AG04449 (cell line): ENCODE data around the gene NRN1L.

ENCODE experiments used
- CTCF ChIA-PET: fragments of 350-600 bp; formaldehyde crosslinking; extraction: SDS; loops from one replicate; lab custom pipeline; 2021; ENCODE audit warnings: antibody characterized with exemption; lab: Yijun Ruan, JAX
- POLR2A ChIA-PET: fragments of 400-600, 350-600 bp; formaldehyde crosslinking; extraction: SDS; loops from one replicate; lab custom pipeline; 2020; ENCODE audit warnings: antibody characterized with exemption, inconsistent platforms; lab: Yijun Ruan, JAX
- DNase-seq: peaks from one replicate; pipeline ENCODE4 v3.0.0-alpha.2; 2010; ENCODE audit warnings: low read depth, low spot score
- H3K4me3 ChIP-seq: 2 replicates; pipeline ENCODE4 v1.5.1; 2011; ENCODE audit warnings: low read depth, mild to moderate bottlenecking, control low read depth, low read length
- CTCF ChIP-seq: IDR thresholded peaks from one replicate; pipeline ENCODE4 v1.5.1; 2011; ENCODE audit warnings: mild to moderate bottlenecking, moderate library complexity, low read length, control low read depth, inconsistent platforms; ENCODE audit not compliant: insufficient read depth; ENCODE audit errors: missing control alignments

NRN1L gene

GRCh38 chr16:67928561-67929364, 44.1 kb downstream of the NRN1L start:
- DNase-seq: no peak
- POLR2A ChIA-PET: no interaction called here
- CTCF ChIA-PET: interaction anchor here (0.7 to 16.7 kb wide), 31 partner anchors 8 to 444 kb away, joined by 3 to 227 read pairs (median 4); partner anchors contain the start of genes NRN1L and PSMB10
- no peak overlapping the region for H3K4me3 ChIP-seq
- peak; percentile 94 for TF ChIP-seq CTCF

- no peak overlapping the region for H3K4me3 ChIP-seq
- TF ChIP-seq CTCF: no peak
- POLR2A ChIA-PET: no interaction called here
- no peak for DNase-seq
- CTCF ChIA-PET: interaction anchor here (1.1 to 16.7 kb wide), 6 partner anchors 12 to 409 kb away, joined by 3 to 227 read pairs (median 14); partner anchors contain the start of gene NRN1L
Observed at GRCh38 chr16:67930191-67930590, 45.5 kb downstream of the NRN1L start.

- CTCF ChIA-PET: interaction anchor here (0.7 to 16.7 kb wide), 7 partner anchors 8 to 410 kb away, joined by 3 to 227 read pairs (median 7); partner anchors contain the start of gene NRN1L
- no peak overlapping the region for H3K4me3 ChIP-seq
- POLR2A ChIA-PET: interaction anchor here (1.0 kb wide), 1 partner anchor 117 kb away, joined by 3 read pairs; no protein-coding TSS in a partner anchor
- no peak for TF ChIP-seq CTCF
- DNase-seq: no peak
Observed at GRCh38 chr16:67930678-67931211, 46.1 kb downstream of the NRN1L start.

- TF ChIP-seq CTCF: peak; percentile 16
- CTCF ChIA-PET: interaction anchor here (0.7 to 16.7 kb wide), 9 partner anchors 9 to 411 kb away, joined by 3 to 227 read pairs (median 4); partner anchors contain the start of gene NRN1L
- no peak for DNase-seq
- POLR2A ChIA-PET: interaction anchor here (1.0 kb wide), 1 partner anchor 118 kb away, joined by 3 read pairs; no protein-coding TSS in a partner anchor
- H3K4me3 ChIP-seq: no peak within 1 kb of the TSS
Observed at GRCh38 chr16:67931712-67932461, 47.2 kb downstream of the NRN1L start, which contains the start of gene CTRL. Gene CTRL (minus strand): TSS chr16:67931862. CDS start chr16:67931852, 10 bp downstream.

- POLR2A ChIA-PET: no interaction called here
- no peak for TF ChIP-seq CTCF
- DNase-seq: no peak
- CTCF ChIA-PET: interaction anchor here (0.9 to 16.7 kb wide), 5 partner anchors 8 to 117 kb away, joined by 3 to 227 read pairs (median 4); partner anchors contain the start of gene NRN1L
- no peak overlapping the region for H3K4me3 ChIP-seq
Observed at GRCh38 chr16:67932462-67932840, 47.8 kb downstream of the NRN1L start.
